Right renal cortex interstitium (tissue), 3 donors: ENCODE results near the gene TFR2. TPM values are rescaled to one million over a fixed set of nuclear protein-coding genes. Genes with fewer than 3 reads are reported as not detected.

Experiments used
- DNase-seq, 3 donors: peaks; one replicate each; pipeline ENCODE4 v3.0.0-alpha.2; 2013; ENCODE audit warnings: low read depth in 3 of 3, low spot score in 2 of 3
- polyA plus RNA-seq, 3 donors: library from polyadenylated mRNA; unstranded; fragments of 120-200 nt; gene quantifications; one replicate each; pipeline ENCODE4 v1.2.1, GENCODE V29; 2013; ENCODE audit not compliant: insufficient read length in 3 of 3

TFR2 gene
- polyA plus RNA-seq, 3 donors, result 0.43 to 0.79 (median 0.78) TPM

- DNase-seq, result no peak
Measured at GRCh38 chr7:100614308-100614861, 27.0 kb downstream of the TFR2 start.

- DNase-seq, result no peak
Measured at GRCh38 chr7:100613412-100614175, 27.8 kb downstream of the TFR2 start.

- DNase-seq, result no peak
Measured at GRCh38 chr7:100612730-100613390, 28.5 kb downstream of the TFR2 start.

- peak; percentile 99 to 100 (median 100) for DNase-seq
Measured at GRCh38 chr7:100611983-100612729, 29.2 kb downstream of the TFR2 start, which contains the start of gene MOSPD3. TSS of gene MOSPD3 (plus strand) at chr7:100612540. CDS start at chr7:100612792, 252 bp downstream.

- no peak for DNase-seq
Measured at GRCh38 chr7:100609958-100610357, 31.4 kb downstream of the TFR2 start.

- DNase-seq, result no peak
Measured at GRCh38 chr7:100607111-100607510, 34.2 kb downstream of the TFR2 start.

GRCh38 chr7:100606313-100606712 is 35.0 kb downstream of the TFR2 start:
- DNase-seq, result no peak

- no peak for DNase-seq
Measured at GRCh38 chr7:100604976-100605911, 36.1 kb downstream of the TFR2 start.

GRCh38 chr7:100604028-100604975 is 37.0 kb downstream of the TFR2 start:
- no peak for DNase-seq

GRCh38 chr7:100603726-100604027 is 37.7 kb downstream of the TFR2 start:
- no peak for DNase-seq

GRCh38 chr7:100602889-100603725 is 38.2 kb downstream of the TFR2 start:
- no peak for DNase-seq

- no peak for DNase-seq
Measured at GRCh38 chr7:100600730-100601038, 40.7 kb downstream of the TFR2 start.

GRCh38 chr7:100599911-100600729 is 41.2 kb downstream of the TFR2 start:
- no peak for DNase-seq

GRCh38 chr7:100598425-100598824 is 42.9 kb downstream of the TFR2 start:
- no peak for DNase-seq

GRCh38 chr7:100595188-100595587 is 46.2 kb downstream of the TFR2 start:
- DNase-seq, result no peak

GRCh38 chr7:100591596-100591995 is 49.8 kb downstream of the TFR2 start:
- no peak for DNase-seq

GRCh38 chr7:100590077-100590737 is 51.1 kb downstream of the TFR2 start:
- DNase-seq, result no peak
